GM18508 (cell line): ENCODE measurements around the gene BRPF3.

Experiments used
- ATAC-seq: cut with Tn5 transposase; IDR thresholded peaks from one replicate; pipeline ENCODE4 v1.9.1; 2021; ENCODE audit warnings: moderate number of reproducible peaks; ENCODE audit not compliant: insufficient read depth, unreplicated experiment

BRPF3 gene

DNA sequence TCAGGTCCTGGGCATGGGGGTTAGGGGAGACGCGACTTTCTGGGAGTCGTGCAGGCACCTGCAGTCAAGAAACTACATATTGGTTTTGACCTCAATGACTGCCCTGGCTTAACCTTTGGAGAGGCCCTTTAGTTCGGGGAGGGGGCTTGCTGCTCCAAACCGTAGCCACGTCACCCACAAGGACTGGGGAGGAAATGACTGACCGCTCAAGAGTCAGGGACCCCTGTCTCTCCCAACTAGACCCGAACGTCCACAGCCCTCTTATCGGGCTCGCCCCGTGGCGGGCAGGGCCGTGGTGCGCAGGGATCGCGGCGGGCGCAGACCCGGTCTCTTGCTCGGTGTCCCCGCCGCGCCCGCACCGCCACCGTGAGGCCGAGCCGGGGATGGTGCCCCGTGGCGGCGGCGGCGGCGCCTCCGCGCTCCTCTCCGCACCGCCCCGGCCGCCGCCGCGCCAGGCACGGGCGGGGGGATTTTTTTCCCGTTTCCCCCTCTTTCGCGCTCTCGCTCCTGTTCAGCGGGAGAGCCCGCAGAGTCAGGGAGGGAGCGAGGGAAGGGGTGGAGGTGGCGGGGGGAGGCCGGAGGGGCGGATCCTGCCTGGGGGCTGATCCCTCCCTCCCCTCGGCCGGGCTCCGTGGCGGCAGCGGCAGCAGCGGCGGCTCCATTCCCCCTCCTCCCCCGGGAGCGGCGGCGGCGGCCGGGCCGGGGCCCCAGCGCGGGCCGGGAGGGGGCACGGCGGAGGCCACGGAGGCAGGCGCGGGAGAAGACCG, at the start of gene BRPF3:
TSS of gene BRPF3 (plus strand) at position 632 of the 767 bp plus-strand sequence. CDS start 3,579 bp downstream, outside the sequence.
- ATAC-seq, result no peak

DNA sequence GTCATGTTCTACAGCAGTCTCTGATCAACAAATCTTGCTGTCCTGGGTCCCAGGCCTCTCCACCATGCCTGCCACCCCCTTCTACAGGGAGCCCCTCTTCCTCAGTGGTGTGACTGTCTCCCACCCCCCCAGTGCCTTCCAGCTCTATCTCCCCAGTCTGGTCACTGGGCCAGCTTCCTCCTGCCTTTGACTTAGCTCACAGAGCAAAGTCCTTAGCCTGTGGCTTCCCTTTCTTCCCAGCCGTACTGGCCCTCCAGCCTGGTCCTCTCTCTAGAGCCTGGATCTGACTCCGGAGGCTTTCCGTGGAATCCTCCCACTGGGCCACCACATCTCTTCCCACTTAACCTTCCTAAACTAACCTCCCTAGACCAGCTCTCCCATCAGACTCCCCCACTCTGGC, 49.2 kb upstream of the BRPF3 start:
- no peak for ATAC-seq

- ATAC-seq, result no peak
These were observed 47.1 kb upstream of the BRPF3 start for GRCh38 chr6:36149476-36149875.

- ATAC-seq, result no peak
These were observed 46.3 kb upstream of the BRPF3 start for GRCh38 chr6:36150283-36150682.

DNA sequence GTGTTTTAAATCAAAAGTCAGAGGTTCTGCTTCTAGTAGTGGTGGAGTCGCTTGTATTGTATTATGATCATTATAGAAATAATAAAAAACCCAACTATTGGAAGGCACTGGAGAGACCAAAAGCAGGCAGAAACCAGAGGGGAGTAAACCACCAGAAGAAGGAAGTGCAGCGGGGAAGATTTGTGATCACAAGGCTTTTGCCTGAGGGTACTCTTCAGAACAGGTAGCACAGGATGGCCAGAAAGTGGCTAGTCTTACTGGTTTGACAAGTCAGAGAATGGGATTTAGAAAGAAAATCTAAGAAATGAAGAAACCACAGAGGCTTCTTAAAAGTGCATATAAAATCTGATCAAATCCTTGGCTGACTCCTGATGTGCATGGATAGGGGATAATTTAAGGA, 42.3 kb upstream of the BRPF3 start:
- no peak for ATAC-seq

- no peak for ATAC-seq
These were observed 40.9 kb upstream of the BRPF3 start for GRCh38 chr6:36155662-36156061.

DNA sequence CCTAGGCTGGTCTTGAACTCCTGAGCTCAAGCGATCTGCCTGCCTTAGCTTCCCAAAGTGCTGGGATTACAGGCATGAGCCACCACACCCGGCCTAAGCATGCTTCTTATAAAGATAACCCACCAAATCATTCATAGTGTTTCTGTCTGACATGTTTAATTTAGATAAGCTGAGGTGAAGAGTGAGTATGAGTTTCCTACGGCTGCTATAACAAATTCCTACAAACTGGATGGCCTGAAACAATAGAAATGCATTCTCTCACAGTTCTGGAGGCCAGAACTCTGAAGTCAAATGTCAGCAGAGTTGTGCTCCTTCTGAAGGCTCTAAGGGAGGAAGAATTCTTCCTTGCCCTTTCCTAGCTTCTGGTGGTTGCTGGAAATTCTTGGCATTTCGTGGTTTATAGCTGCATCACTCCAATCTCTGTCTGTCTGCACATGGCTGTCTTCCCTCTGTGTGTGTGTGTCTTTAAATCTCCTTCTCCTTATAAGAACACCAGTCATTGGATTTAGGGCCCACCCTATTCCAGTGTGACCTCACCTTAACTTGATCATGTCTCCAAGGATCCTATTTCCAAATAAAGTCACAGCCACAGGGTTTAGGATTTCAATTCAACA, 36.3 kb upstream of the BRPF3 start:
- no peak for ATAC-seq

DNA sequence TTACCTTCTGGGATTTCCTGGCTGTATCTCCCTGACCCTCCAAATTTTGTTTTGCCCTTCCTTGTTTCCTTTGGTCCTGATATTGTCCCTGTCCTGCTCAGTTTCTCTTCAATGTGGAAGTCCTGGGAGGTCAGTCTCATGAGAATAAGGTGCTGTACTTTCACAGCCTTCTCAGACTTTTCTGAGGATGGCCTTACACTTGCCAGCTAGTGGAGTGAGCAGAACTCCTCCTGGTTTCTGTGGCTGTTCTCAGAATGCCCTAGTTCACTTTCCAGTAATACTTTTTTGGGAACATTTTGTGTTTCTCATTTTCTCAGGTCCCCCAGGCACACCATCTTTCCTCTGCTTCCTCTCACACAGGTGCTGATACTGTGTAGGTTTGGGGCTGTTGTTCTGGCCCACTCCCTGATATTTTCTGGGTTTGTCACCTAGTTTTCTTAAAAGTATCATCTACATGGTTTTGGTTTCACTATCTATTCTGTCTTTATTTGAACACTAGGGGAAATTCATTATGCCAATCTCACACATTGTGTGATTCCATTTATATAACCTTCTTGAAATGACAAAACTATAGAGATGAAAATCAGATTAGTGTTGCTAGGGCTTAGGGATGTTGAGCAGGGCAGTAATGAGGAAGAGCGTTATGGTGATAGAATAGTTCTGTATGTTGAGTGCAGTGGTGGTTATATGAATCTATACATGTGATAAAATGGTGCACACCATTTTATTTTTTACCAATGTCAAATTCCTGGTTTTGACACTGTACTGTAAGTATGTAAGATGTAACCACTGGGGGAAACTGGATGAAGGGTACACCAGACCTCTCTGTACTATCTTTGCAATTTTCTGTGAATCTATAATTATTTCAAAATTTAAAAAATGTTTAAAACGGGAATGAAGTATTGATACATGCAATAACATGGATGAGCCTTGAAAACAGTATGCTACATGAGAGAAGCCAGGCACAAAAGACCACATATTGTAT, 27.2 kb upstream of the BRPF3 start:
- ATAC-seq, result no peak

- ATAC-seq, result no peak
These were observed 25.8 kb upstream of the BRPF3 start for GRCh38 chr6:36170704-36171103.

GRCh38 chr6:36171573-36171972, 25.0 kb upstream of the BRPF3 start:
- ATAC-seq, result no peak

- no peak for ATAC-seq
These were observed 19.4 kb upstream of the BRPF3 start for GRCh38 chr6:36177166-36177565.

DNA sequence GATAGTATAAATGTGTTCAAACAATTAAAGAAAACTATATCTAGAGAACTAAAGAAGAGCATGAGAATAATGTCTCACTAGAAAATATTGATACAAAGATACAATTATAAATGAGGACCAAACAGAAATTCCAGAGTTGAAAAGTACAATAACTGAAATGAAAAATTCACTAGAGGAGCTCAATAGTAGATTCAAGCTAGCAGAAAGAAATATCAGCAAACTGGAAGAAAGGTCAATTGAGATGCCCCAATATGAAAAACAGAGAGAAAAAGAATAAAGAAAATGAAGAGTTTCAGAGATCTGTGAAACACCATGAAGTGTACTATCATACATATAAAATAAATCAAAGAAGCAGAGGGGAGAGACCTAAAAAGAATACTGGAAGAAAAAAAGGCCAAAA, 18.0 kb upstream of the BRPF3 start:
- no peak for ATAC-seq

GRCh38 chr6:36180126-36180525, 16.4 kb upstream of the BRPF3 start:
- no peak for ATAC-seq

GRCh38 chr6:36184311-36184710, 12.2 kb upstream of the BRPF3 start:
- no peak for ATAC-seq

DNA sequence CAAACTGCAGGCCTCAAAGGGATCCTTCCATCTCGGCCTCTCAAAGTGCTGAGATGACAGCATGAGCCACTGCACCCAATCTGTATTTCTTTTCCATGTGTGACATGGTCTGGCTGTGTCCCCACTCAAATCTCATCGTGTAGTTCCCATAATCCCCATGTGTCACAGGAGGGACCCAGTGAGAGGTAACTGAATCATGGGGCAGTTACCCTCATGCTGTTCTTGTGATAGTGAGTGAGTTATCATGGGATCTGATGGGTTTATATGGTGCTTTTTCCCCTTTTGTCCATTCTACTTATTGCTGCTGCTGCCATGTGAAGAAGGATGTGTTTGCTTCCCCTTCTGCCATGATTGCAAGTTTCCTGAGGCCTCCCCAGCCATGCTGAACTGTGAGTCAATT, 10.3 kb upstream of the BRPF3 start:
- ATAC-seq, result no peak

DNA sequence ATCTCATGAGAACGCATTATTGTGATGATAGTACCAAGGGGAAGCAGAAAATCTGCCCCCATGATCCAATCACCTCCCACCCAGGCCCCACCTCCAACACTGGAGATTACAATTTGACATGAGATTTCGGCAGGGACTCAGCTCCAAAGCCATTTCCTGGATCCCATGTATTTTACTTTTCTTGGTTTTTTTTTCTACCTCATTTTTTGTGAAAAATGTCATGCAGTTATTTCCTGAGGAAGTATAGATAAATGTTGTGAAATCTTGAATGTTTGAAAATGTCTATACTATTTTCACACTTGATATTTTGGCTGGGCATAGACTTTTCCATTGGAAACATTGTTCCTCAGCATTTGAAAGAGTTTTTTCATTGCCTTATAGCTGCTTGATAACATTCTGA, 9.1 kb upstream of the BRPF3 start:
- no peak for ATAC-seq

GRCh38 chr6:36195471-36196112, 952 bp upstream of the BRPF3 start:
- no peak for ATAC-seq

DNA sequence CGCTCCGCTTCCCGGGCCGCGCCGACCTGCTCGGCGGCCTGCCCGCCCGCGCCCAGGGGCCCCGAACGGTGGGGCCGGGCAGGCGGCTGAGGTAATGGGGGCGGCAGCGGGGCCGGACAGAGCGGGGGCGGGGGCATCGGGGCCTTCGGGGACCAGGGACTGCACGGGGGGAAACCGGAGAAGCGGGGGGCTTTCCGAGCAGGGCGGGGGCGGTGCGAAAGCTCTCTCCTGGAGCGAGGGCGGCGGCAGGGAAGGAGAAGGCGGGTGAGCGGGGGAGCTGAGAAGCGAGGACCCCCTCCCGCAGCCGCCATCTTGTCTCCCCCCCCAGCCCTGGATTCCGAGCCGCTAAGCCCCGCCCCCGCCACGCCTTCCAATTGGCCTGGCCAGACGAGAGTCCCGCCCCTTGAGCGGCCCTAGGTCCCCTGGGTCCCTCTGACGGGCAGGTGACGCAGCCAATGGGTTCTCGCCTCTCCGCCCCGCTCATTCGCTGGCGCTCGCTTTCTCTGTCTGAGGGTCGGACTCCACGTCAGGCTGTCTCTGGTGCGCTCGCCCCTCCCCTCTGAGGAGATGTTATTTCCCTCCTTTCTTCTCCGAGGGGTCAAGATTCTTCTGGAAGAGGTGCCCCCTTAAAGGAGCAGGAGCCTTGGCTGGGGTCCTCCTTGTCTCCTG, 470 bp downstream of the BRPF3 start:
- peak; percentile 79 for ATAC-seq

GRCh38 chr6:36197739-36198221, 1.2 kb downstream of the BRPF3 start:
- no peak for ATAC-seq

DNA sequence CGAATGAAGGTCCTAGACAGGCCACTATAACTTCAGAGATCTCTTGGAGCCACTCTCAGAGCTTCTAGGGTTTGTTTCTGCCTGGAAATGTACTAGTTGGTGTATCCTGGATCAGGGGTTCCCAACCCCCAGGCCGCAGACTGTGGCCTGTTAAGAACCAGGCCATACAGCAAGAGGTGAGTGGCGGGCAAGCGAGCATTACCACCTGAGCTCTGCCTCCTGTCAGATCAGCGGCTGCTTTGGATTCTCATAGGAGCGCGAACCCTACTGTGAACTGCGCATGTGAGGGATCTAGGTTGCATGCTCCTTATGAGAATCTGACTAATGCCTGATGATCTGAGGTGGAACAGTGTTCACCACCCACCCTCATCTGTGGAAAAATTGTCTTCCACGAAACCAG, 2.4 kb downstream of the BRPF3 start:
- no peak for ATAC-seq
